Neural progenitor cell (in vitro differentiated cells): ENCODE data around the gene CTNNA1.

Experiments used
- CTCF ChIP-seq: fragments of 200-600 bp; sonication (generic); IDR thresholded peaks from 2 replicates; pipeline ENCODE4 v1.5.1; 2017; ENCODE audit warnings: antibody characterized with exemption, mild to moderate bottlenecking
- EZH2 ChIP-seq: fragments of 200-600 bp; sonication (generic); IDR thresholded peaks from 2 replicates; pipeline ENCODE4 v1.6.1; 2017; ENCODE audit warnings: antibody characterized with exemption, mild to moderate bottlenecking, moderate library complexity
- EZH2phosphoT487 ChIP-seq: fragments of 200-600 bp; sonication (generic); IDR thresholded peaks from 2 replicates; pipeline ENCODE4 v1.6.1; 2017; ENCODE audit warnings: antibody characterized with exemption

GRCh38 chr5:138926257-138926656 is 173.0 kb downstream of the CTNNA1 start:
- TF ChIP-seq CTCF (no peak), EZH2phosphoT487 (no peak), EZH2 (no peak)
